ENCODE data around the gene ADAMTSL4. TPM values are rescaled to one million over a fixed set of nuclear protein-coding genes. Genes with fewer than 3 reads are reported as not detected.
A peak's percentile ranks its signal among the peaks of the same experiment; 100 is the strongest.

ADAMTSL4 gene
- total RNA-seq (0.12 TPM), polyA plus RNA-seq (under 1 TPM in 1 of 4 donors, not detected in 3; 0.22 TPM)

DNA sequence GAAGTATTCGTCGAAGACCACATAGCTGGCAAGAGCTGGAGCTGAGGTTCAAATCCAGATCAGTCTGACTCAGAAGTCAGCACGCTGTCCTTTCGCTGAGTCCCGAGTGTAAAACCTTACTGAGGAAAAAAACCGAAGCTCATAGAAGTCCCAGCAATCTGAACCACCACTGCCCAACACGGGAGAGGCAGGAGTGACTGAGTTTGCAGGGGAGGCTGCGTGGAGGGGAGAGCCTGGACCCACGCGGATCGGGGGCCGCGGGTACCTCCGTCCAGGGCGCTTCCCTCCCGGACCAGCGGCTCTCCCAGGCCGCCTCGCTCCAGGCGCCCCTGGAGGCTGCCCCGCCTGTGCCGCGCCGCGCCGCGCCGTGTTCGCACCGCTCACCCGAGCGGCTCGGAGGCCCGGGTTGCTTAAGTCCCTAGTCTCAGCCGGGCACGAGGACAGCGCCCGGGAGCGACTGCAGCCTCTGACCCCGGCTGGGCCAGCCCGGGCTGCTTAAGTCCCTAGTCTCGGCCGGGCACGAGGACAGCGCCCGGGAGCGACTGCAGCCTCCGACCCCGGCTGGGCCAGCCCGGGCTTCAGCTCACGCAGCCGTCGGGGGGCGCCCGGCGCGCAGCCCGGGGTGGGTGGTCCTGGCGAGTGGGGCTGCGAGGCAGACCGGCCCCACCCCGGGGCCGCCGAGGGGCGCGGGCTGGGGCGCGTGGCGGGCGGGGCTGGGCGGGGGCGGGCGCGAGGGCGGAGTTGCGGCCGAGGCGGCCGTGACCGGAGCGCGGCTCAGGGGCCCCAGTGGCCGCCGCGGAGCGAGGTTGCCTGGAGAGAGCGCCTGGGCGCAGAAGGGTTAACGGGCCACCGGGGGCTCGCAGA, at the start of gene ADAMTSL4:
ADAMTSL4 (plus strand) TSS at position 777 of the 864 bp plus-strand sequence. CDS start 2,881 bp downstream, outside the sequence.
- Mint-ChIP-seq H3K27me3 (peaks cover 63% of the 10 kb centered on the region), H3K4me3 (peak within 1 kb of the TSS; percentile 83 to 89 (median 86)), H3K9me3 (peaks cover 0 to 1% (median 0%) of the 10 kb centered on the region in 7 donors), H3K27ac (no peak within 1 kb of the TSS), H3K4me1 (peaks cover 0 to 24% (median 11%) of the 10 kb centered on the region in 4 donors), H3K36me3 (no peaks in the 10 kb centered on the region)
- DNase-seq (peak in 2 of 3 donors; percentile 40 to 53), ATAC-seq (ENCODE audit: low read depth in 2 of 2) (peak; percentile 63 to 72)
- Histone ChIP-seq H3K36me3 (ENCODE audit: control insufficient read depth, insufficient read depth, low read length) (no peaks in the 10 kb centered on the region), H3K27ac (ENCODE audit: insufficient read depth, low read length, poor library complexity, severe bottlenecking) (no peak within 1 kb of the TSS), H3K4me1 (ENCODE audit: control insufficient read depth, insufficient read depth, low read length, poor library complexity, severe bottlenecking) (peaks cover 22% of the 10 kb centered on the region), H3K4me3 (ENCODE audit: low read depth, low read length) (peak within 1 kb of the TSS; percentile 74), H3K27me3 (ENCODE audit: control insufficient read depth, insufficient read depth, low read length) (peaks cover 3% of the 10 kb centered on the region), H3K9me3 (ENCODE audit: control insufficient read depth in 2 of 2, low read length in 2 of 2) (no peaks in the 10 kb centered on the region)

GRCh38 chr1:150505431-150505830, 43.8 kb upstream of the ADAMTSL4 start:
- ATAC-seq (ENCODE audit: low read depth in 2 of 2) (no peak), DNase-seq (no peak)
- Histone ChIP-seq H3K9me3 (ENCODE audit: control insufficient read depth in 2 of 2, low read length in 2 of 2) (no peaks in the 10 kb centered on the region), H3K4me1 (ENCODE audit: control insufficient read depth, insufficient read depth, low read length, poor library complexity, severe bottlenecking) (no peaks in the 10 kb centered on the region), H3K27me3 (ENCODE audit: control insufficient read depth, insufficient read depth, low read length) (no peaks in the 10 kb centered on the region), H3K27ac (ENCODE audit: insufficient read depth, low read length, poor library complexity, severe bottlenecking) (no peak overlapping the region), H3K4me3 (ENCODE audit: low read depth, low read length) (no peak overlapping the region), H3K36me3 (ENCODE audit: control insufficient read depth, insufficient read depth, low read length) (peaks cover 51% of the 10 kb centered on the region)
- peak overlapping the region in 2 of 3 donors; percentile 44 to 46 for H3K27ac Mint-ChIP-seq
- no peaks in the 10 kb centered on the region for H3K9me3 Mint-ChIP-seq
- H3K36me3 Mint-ChIP-seq, result peaks cover 43% of the 10 kb centered on the region
- peaks cover 0 to 8% (median 0%) of the 10 kb centered on the region in 4 donors for H3K4me1 Mint-ChIP-seq
- no peaks in the 10 kb centered on the region for H3K27me3 Mint-ChIP-seq
- no peak overlapping the region for H3K4me3 Mint-ChIP-seq

DNA sequence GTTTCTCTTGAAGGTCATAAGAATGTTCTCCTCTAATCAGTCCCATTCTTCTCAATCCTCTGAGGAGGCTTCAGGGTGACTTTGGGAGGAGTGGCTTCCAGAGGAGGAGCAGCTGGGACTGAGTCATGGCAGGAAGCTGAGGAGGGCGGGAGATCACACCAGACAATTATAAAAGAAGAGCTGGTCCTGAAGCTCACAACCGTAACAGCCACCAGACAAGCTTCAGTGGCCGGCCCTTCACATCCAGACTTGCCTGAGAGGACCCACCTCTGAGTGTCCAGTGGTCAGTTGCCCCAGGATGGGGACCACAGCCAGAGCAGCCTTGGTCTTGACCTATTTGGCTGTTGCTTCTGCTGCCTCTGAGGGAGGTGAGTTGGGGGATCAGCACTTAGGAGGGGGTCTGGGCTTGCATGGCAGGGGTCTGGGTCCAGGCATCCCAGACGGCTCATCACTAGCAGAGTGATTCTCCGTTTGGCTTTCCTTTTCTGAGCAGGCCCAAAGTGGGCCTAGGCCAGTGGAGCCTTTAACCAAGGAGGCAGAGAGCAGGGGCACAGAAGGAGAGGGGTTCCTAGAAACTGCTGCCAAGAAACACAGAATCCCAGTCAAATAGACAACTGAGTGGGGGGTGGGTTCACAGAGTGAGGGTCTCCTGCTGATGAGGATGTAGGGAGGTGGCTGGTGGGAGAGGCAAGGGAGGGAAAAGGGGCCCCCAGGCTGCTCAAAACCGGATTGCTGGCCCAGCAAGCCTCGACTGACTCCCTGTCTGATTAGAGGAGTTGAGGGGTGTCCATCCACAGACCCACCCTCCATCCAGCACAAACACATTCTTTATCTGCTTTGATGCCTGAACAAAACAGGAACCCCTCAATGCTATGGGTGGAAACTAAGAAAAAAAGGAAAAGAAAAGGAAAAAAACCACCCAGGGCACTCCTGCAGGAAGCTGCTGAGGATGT, 41.0 kb upstream of the ADAMTSL4 start, which contains the start of gene ECM1:
ECM1 (plus strand) TSS at position 198 of the 953 bp plus-strand sequence; CDS start at position 299, 101 bp downstream.
- Histone ChIP-seq H3K27ac (ENCODE audit: insufficient read depth, low read length, poor library complexity, severe bottlenecking) (no peak within 1 kb of the TSS), H3K4me1 (ENCODE audit: control insufficient read depth, insufficient read depth, low read length, poor library complexity, severe bottlenecking) (no peaks in the 10 kb centered on the region), H3K4me3 (ENCODE audit: low read depth, low read length) (no peak within 1 kb of the TSS), H3K9me3 (ENCODE audit: control insufficient read depth in 2 of 2, low read length in 2 of 2) (no peaks in the 10 kb centered on the region), H3K27me3 (ENCODE audit: control insufficient read depth, insufficient read depth, low read length) (no peaks in the 10 kb centered on the region), H3K36me3 (ENCODE audit: control insufficient read depth, insufficient read depth, low read length) (peaks cover 37% of the 10 kb centered on the region)
- H3K27ac Mint-ChIP-seq, result peak within 1 kb of the TSS in 2 of 3 donors; percentile 11 to 40
- H3K4me3 Mint-ChIP-seq, result no peak within 1 kb of the TSS
- H3K9me3 Mint-ChIP-seq, result no peaks in the 10 kb centered on the region
- ATAC-seq (ENCODE audit: low read depth in 2 of 2), result no peak
- peaks cover 32% of the 10 kb centered on the region for H3K36me3 Mint-ChIP-seq
- no peaks in the 10 kb centered on the region for H3K27me3 Mint-ChIP-seq
- H3K4me1 Mint-ChIP-seq, result peaks cover 0 to 3% (median 0%) of the 10 kb centered on the region in 4 donors
- no peak for DNase-seq

GRCh38 chr1:150508982-150509381, 40.2 kb upstream of the ADAMTSL4 start:
- no peaks in the 10 kb centered on the region for H3K27me3 ChIP-seq (ENCODE audit: control insufficient read depth, insufficient read depth, low read length)
- peaks cover 36% of the 10 kb centered on the region for H3K36me3 ChIP-seq (ENCODE audit: control insufficient read depth, insufficient read depth, low read length)
- no peak for DNase-seq
- no peak overlapping the region for H3K4me3 Mint-ChIP-seq
- peaks cover 0 to 3% (median 0%) of the 10 kb centered on the region in 4 donors for H3K4me1 Mint-ChIP-seq
- H3K4me1 ChIP-seq (ENCODE audit: control insufficient read depth, insufficient read depth, low read length, poor library complexity, severe bottlenecking), result no peaks in the 10 kb centered on the region
- no peaks in the 10 kb centered on the region for H3K9me3 Mint-ChIP-seq
- H3K27ac Mint-ChIP-seq, result no peak overlapping the region
- no peak overlapping the region for H3K27ac ChIP-seq (ENCODE audit: insufficient read depth, low read length, poor library complexity, severe bottlenecking)
- no peak for ATAC-seq (ENCODE audit: low read depth in 2 of 2)
- H3K4me3 ChIP-seq (ENCODE audit: low read depth, low read length), result no peak overlapping the region
- no peaks in the 10 kb centered on the region for H3K9me3 ChIP-seq (ENCODE audit: control insufficient read depth in 2 of 2, low read length in 2 of 2)
- peaks cover 27% of the 10 kb centered on the region for H3K36me3 Mint-ChIP-seq
- H3K27me3 Mint-ChIP-seq, result no peaks in the 10 kb centered on the region

DNA sequence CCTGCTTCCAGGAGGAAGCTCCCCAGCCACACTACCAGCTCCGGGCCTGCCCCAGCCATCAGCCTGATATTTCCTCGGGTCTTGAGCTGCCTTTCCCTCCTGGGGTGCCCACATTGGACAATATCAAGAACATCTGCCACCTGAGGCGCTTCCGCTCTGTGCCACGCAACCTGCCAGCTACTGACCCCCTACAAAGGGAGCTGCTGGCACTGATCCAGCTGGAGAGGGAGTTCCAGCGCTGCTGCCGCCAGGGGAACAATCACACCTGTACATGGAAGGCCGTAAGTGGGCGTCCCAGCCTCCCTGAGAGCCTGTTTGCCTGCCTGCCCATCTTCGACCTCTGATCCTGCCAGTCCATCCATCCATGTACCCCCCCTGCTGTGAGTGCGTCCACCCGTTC, 37.7 kb upstream of the ADAMTSL4 start:
- Histone ChIP-seq H3K4me3 (ENCODE audit: low read depth, low read length) (no peak overlapping the region), H3K27me3 (ENCODE audit: control insufficient read depth, insufficient read depth, low read length) (no peaks in the 10 kb centered on the region), H3K27ac (ENCODE audit: insufficient read depth, low read length, poor library complexity, severe bottlenecking) (no peak overlapping the region), H3K9me3 (ENCODE audit: control insufficient read depth in 2 of 2, low read length in 2 of 2) (no peaks in the 10 kb centered on the region), H3K36me3 (ENCODE audit: control insufficient read depth, insufficient read depth, low read length) (peaks cover 11% of the 10 kb centered on the region), H3K4me1 (ENCODE audit: control insufficient read depth, insufficient read depth, low read length, poor library complexity, severe bottlenecking) (peaks cover 15% of the 10 kb centered on the region)
- Mint-ChIP-seq H3K36me3 (peaks cover 11% of the 10 kb centered on the region), H3K27me3 (peaks cover 3% of the 10 kb centered on the region), H3K27ac (peak overlapping the region in 1 of 3 donors; percentile 43), H3K4me1 (peaks cover 0 to 20% (median 12%) of the 10 kb centered on the region in 4 donors), H3K9me3 (no peaks in the 10 kb centered on the region), H3K4me3 (no peak overlapping the region)
- no peak for ATAC-seq (ENCODE audit: low read depth in 2 of 2)
- DNase-seq, result no peak

DNA sequence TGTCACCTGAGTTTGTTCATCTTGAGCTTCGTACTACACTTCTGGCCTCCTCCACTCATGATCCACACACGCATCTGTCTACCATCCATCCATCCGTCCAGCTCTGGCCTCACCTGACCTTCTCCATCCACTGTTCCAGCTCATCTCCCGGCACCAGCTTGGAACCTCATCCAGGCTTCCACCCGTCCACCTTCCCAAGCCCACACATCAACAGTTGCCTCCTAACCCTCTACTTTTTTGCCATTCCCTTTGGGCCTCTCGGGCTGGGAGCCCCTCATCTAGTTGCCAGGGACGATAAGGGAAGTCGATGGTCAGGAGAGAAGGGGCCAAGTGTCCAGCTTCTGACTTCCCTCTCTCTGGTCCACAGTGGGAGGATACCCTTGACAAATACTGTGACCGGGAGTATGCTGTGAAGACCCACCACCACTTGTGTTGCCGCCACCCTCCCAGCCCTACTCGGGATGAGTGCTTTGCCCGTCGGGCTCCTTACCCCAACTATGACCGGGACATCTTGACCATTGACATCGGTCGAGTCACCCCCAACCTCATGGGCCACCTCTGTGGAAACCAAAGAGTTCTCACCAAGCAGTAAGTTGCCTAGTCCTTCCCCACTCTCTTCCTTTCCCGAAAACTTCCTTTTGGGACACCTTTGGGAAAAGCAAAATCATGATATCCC, 37.1 kb upstream of the ADAMTSL4 start:
- H3K4me1 ChIP-seq (ENCODE audit: control insufficient read depth, insufficient read depth, low read length, poor library complexity, severe bottlenecking), result peaks cover 19% of the 10 kb centered on the region
- H3K9me3 ChIP-seq (ENCODE audit: control insufficient read depth in 2 of 2, low read length in 2 of 2), result no peaks in the 10 kb centered on the region
- no peak overlapping the region for H3K4me3 ChIP-seq (ENCODE audit: low read depth, low read length)
- DNase-seq (no peak), ATAC-seq (ENCODE audit: low read depth in 2 of 2) (no peak)
- no peak overlapping the region for H3K27ac ChIP-seq (ENCODE audit: insufficient read depth, low read length, poor library complexity, severe bottlenecking)
- no peaks in the 10 kb centered on the region for H3K27me3 ChIP-seq (ENCODE audit: control insufficient read depth, insufficient read depth, low read length)
- Mint-ChIP-seq H3K36me3 (peaks cover 5% of the 10 kb centered on the region), H3K4me1 (peaks cover 0 to 24% (median 16%) of the 10 kb centered on the region in 4 donors), H3K4me3 (peak overlapping the region in 1 of 4 donors; percentile 54), H3K27me3 (peaks cover 7% of the 10 kb centered on the region), H3K27ac (no peak overlapping the region), H3K9me3 (no peaks in the 10 kb centered on the region)
- peaks cover 5% of the 10 kb centered on the region for H3K36me3 ChIP-seq (ENCODE audit: control insufficient read depth, insufficient read depth, low read length)

GRCh38 chr1:150512846-150513245, 36.4 kb upstream of the ADAMTSL4 start:
- no peak overlapping the region for H3K27ac ChIP-seq (ENCODE audit: insufficient read depth, low read length, poor library complexity, severe bottlenecking)
- H3K4me3 ChIP-seq (ENCODE audit: low read depth, low read length), result no peak overlapping the region
- H3K9me3 Mint-ChIP-seq, result no peaks in the 10 kb centered on the region
- no peaks in the 10 kb centered on the region for H3K27me3 ChIP-seq (ENCODE audit: control insufficient read depth, insufficient read depth, low read length)
- no peaks in the 10 kb centered on the region for H3K9me3 ChIP-seq (ENCODE audit: control insufficient read depth in 2 of 2, low read length in 2 of 2)
- peaks cover under 1% of the 10 kb centered on the region for H3K36me3 Mint-ChIP-seq
- peaks cover 7% of the 10 kb centered on the region for H3K27me3 Mint-ChIP-seq
- peaks cover under 1% of the 10 kb centered on the region for H3K36me3 ChIP-seq (ENCODE audit: control insufficient read depth, insufficient read depth, low read length)
- DNase-seq, result no peak
- peak overlapping the region in 1 of 3 donors; percentile 38 for H3K27ac Mint-ChIP-seq
- H3K4me3 Mint-ChIP-seq, result peak overlapping the region in 1 of 4 donors; percentile 54
- no peak for ATAC-seq (ENCODE audit: low read depth in 2 of 2)
- peaks cover 0 to 25% (median 16%) of the 10 kb centered on the region in 4 donors for H3K4me1 Mint-ChIP-seq
- peaks cover 19% of the 10 kb centered on the region for H3K4me1 ChIP-seq (ENCODE audit: control insufficient read depth, insufficient read depth, low read length, poor library complexity, severe bottlenecking)

Data from CD4-positive, CD25-positive, alpha-beta regulatory T cell (primary cell).